VCaP (cell line): ENCODE data around the gene FNDC3B.

Source experiments
- H3K27ac ChIP-seq: fragments of 450-650 bp; 2 replicates; pipeline ENCODE4 v1.5.1; 2017
- CTCF ChIP-seq: fragments of 450-650 bp; conservative IDR thresholded peaks from 2 replicates; pipeline ENCODE4 v1.5.1; 2017; ENCODE audit warnings: mild to moderate bottlenecking, moderate library complexity

FNDC3B gene

GRCh38 chr3:172383306-172383796 lies 344.0 kb downstream of the FNDC3B start:
- no peak overlapping the region for H3K27ac ChIP-seq
- TF ChIP-seq CTCF = no peak

- H3K27ac ChIP-seq = 0 out of 2 replicates have a peak overlapping the region, but pooled peaks have one; percentile 2
- no peak for TF ChIP-seq CTCF
Observed at GRCh38 chr3:172384836-172385235, 345.5 kb downstream of the FNDC3B start.

- no peak for TF ChIP-seq CTCF
- H3K27ac ChIP-seq = no peak overlapping the region
Observed at GRCh38 chr3:172387728-172388127, 348.4 kb downstream of the FNDC3B start.

- no peak overlapping the region for H3K27ac ChIP-seq
- no peak for TF ChIP-seq CTCF
Observed at GRCh38 chr3:172388412-172389078, 349.2 kb downstream of the FNDC3B start.

- no peak overlapping the region for H3K27ac ChIP-seq
- TF ChIP-seq CTCF = no peak
Observed at GRCh38 chr3:172390792-172391191, 351.4 kb downstream of the FNDC3B start.

- TF ChIP-seq CTCF = no peak
- no peak overlapping the region for H3K27ac ChIP-seq
Observed at GRCh38 chr3:172391592-172392302, 352.4 kb downstream of the FNDC3B start.

GRCh38 chr3:172394692-172395091 lies 355.3 kb downstream of the FNDC3B start:
- H3K27ac ChIP-seq = no peak overlapping the region
- no peak for TF ChIP-seq CTCF
